ENCODE data around the gene BMERB1. TPM values are rescaled to one million over a fixed set of nuclear protein-coding genes. Genes with fewer than 3 reads are reported as not detected.

The BMERB1 gene
- polyA plus RNA-seq, 1 donor (not counting 4 experiments of a cell fraction or from before 2014, with no cell fraction given): 7.8 TPM

DNA sequence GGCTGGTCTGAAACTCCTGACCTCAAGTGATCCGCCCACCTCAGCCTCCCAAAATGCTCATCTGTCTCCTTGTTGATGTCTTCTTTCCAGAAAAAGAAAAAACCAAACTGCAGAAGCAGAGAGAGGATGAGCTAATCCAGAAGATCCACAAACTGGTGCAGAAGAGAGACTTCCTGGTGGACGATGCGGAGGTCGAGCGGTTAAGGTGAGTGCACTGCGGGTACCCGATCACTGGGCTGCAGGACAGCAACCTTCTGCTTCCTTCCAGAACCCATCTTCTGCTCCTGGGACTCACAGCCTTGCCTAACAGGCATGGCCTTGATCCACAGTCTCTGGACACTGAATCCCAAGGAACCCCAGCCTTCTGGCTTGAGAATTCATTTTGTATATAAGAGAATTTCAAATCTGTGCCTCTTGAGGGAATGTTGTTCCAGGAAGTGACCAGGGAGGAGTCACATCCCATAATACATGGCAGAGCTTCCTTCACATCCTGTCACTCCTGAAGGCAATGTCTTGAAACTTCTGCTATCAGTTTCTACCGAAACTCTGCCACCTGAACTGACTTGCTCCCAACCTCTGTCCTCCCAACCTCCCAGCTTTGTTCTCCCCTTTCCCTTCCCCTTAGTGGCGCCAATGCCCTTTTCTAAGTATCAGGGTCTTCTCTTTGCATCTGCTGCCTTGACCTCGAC lies 146.9 kb downstream of the BMERB1 start:
- Histone ChIP-seq H4K20me1 (ENCODE audit: control insufficient read depth, extremely low read depth, insufficient read depth, low read length) (no peaks in the 10 kb centered on the region), H3K9me1 (ENCODE audit: control insufficient read depth, extremely low read depth, insufficient read depth, low read length) (no peaks in the 10 kb centered on the region), H3K4me3 (ENCODE audit: control insufficient read depth in 2 of 3, extremely low read depth in 1 of 3, insufficient read depth in 2 of 3, low read depth in 1 of 3, low read length in 3 of 3) (no peak overlapping the region), H3K4me2 (ENCODE audit: control insufficient read depth, extremely low read depth, insufficient read depth, low read depth, low read length) (no peak overlapping the region), H3K9ac (ENCODE audit: control insufficient read depth, extremely low read depth, insufficient read depth, low read length) (no peak overlapping the region), H3K79me2 (ENCODE audit: control insufficient read depth, insufficient read depth, low read length) (no peaks in the 10 kb centered on the region), H3K27ac (ENCODE audit: control insufficient read depth, insufficient read depth, low read length) (no peak overlapping the region), H3K9me3 (ENCODE audit: control insufficient read depth, low read depth, low read length) (peaks cover 1% of the 10 kb centered on the region), H3K4me1 (ENCODE audit: control insufficient read depth, extremely low read depth, insufficient read depth, low read length) (peaks cover 4% of the 10 kb centered on the region), H2AFZ (ENCODE audit: control insufficient read depth, low read length) (peak overlapping the region; percentile 0), H3K36me3 (ENCODE audit: control insufficient read depth in 2 of 2, extremely low read depth in 1 of 2, insufficient read depth in 2 of 2, low read length in 2 of 2) (peaks cover 0 to 2% of the 10 kb centered on the region in 2 experiments), H3K27me3 (ENCODE audit: control insufficient read depth, extremely low read depth, insufficient read depth, low read length) (no peaks in the 10 kb centered on the region)
- dilution Hi-C loops (cut with MboI; ENCODE audit: extremely low pct_ligation_motif_present, low sequenced_read_pairs): no loop called here
- FAIRE-seq: no peak
- TF ChIP-seq EZH2 (IDR thresholded peaks at IDR 0.05; ENCODE audit: low read length): no peak
- TF ChIP-seq, protein P1, sequence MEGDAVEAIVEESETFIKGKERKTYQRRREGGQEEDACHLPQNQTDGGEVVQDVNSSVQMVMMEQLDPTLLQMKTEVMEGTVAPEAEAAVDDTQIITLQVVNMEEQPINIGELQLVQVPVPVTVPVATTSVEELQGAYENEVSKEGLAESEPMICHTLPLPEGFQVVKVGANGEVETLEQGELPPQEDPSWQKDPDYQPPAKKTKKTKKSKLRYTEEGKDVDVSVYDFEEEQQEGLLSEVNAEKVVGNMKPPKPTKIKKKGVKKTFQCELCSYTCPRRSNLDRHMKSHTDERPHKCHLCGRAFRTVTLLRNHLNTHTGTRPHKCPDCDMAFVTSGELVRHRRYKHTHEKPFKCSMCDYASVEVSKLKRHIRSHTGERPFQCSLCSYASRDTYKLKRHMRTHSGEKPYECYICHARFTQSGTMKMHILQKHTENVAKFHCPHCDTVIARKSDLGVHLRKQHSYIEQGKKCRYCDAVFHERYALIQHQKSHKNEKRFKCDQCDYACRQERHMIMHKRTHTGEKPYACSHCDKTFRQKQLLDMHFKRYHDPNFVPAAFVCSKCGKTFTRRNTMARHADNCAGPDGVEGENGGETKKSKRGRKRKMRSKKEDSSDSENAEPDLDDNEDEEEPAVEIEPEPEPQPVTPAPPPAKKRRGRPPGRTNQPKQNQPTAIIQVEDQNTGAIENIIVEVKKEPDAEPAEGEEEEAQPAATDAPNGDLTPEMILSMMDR (optimal IDR thresholded peaks at IDR 0.05 in 1 of 3, IDR thresholded peaks at IDR 0.05 in 1 of 3, conservative IDR thresholded peaks at IDR 0.05 in 1 of 3; ENCODE audit: extremely low read depth in 1 of 3, insufficient read depth in 2 of 3, low read length in 3 of 3): peak in 1 of 3 experiments; percentile 17
- DNase-seq (ENCODE audit: low read depth, low spot score): no peak

DNA sequence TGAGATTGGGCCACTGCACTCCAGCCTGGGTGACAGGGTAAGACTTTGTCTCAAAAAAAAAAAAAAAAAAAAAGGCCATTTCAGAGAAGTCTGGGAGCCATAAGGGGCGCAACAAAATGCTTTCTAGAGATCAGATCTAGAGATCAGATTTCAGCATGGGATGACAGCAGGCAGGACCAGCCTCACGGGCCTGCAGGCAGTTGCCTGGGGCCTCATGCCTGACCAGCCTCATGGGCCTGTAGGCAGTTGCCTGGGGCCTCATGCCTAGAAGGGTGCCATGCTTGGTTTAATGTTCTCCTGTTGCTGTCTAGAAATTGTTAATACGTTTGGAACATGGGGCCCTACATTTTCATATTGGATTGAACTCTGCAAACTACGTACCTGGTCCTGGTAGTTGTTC lies 149.1 kb downstream of the BMERB1 start:
- no peak overlapping the region for H3K4me3 ChIP-seq (ENCODE audit: control insufficient read depth in 2 of 3, extremely low read depth in 1 of 3, insufficient read depth in 2 of 3, low read depth in 1 of 3, low read length in 3 of 3)
- H3K27me3 ChIP-seq (ENCODE audit: control insufficient read depth, extremely low read depth, insufficient read depth, low read length): no peaks in the 10 kb centered on the region
- H3K9me3 ChIP-seq (ENCODE audit: control insufficient read depth, low read depth, low read length): peaks cover 4% of the 10 kb centered on the region
- TF ChIP-seq, protein P1 (optimal IDR thresholded peaks at IDR 0.05 in 1 of 3, IDR thresholded peaks at IDR 0.05 in 1 of 3, conservative IDR thresholded peaks at IDR 0.05 in 1 of 3; ENCODE audit: extremely low read depth in 1 of 3, insufficient read depth in 2 of 3, low read length in 3 of 3): no peak
- TF ChIP-seq EZH2 (IDR thresholded peaks at IDR 0.05; ENCODE audit: low read length): no peak
- H3K4me1 ChIP-seq (ENCODE audit: control insufficient read depth, extremely low read depth, insufficient read depth, low read length): peaks cover 4% of the 10 kb centered on the region
- H3K79me2 ChIP-seq (ENCODE audit: control insufficient read depth, insufficient read depth, low read length): no peaks in the 10 kb centered on the region
- no peak overlapping the region for H3K4me2 ChIP-seq (ENCODE audit: control insufficient read depth, extremely low read depth, insufficient read depth, low read depth, low read length)
- H4K20me1 ChIP-seq (ENCODE audit: control insufficient read depth, extremely low read depth, insufficient read depth, low read length): no peaks in the 10 kb centered on the region
- FAIRE-seq: no peak
- H2AFZ ChIP-seq (ENCODE audit: control insufficient read depth, low read length): no peak overlapping the region
- dilution Hi-C loops (cut with MboI; ENCODE audit: extremely low pct_ligation_motif_present, low sequenced_read_pairs): no loop called here
- H3K9ac ChIP-seq (ENCODE audit: control insufficient read depth, extremely low read depth, insufficient read depth, low read length): no peak overlapping the region
- peaks cover 2 to 6% of the 10 kb centered on the region in 2 experiments for H3K36me3 ChIP-seq (ENCODE audit: control insufficient read depth in 2 of 2, extremely low read depth in 1 of 2, insufficient read depth in 2 of 2, low read length in 2 of 2)
- no peak overlapping the region for H3K27ac ChIP-seq (ENCODE audit: control insufficient read depth, insufficient read depth, low read length)
- DNase-seq (ENCODE audit: low read depth, low spot score): no peak
- H3K9me1 ChIP-seq (ENCODE audit: control insufficient read depth, extremely low read depth, insufficient read depth, low read length): no peaks in the 10 kb centered on the region

All from keratinocyte (primary cell).